Measurements from ENCODE around the gene NGB. TPM values are rescaled to one million over a fixed set of nuclear protein-coding genes. Genes with fewer than 3 reads are reported as not detected.
"Not testable (repeated sequence)": the region's sequence is repeated elsewhere in the genome, so short reads cannot be mapped to it uniquely, and the experiment has no call there.

Gene NGB
- total RNA-seq, 1 experiment from 2014 or later = 0.07 TPM

DNA sequence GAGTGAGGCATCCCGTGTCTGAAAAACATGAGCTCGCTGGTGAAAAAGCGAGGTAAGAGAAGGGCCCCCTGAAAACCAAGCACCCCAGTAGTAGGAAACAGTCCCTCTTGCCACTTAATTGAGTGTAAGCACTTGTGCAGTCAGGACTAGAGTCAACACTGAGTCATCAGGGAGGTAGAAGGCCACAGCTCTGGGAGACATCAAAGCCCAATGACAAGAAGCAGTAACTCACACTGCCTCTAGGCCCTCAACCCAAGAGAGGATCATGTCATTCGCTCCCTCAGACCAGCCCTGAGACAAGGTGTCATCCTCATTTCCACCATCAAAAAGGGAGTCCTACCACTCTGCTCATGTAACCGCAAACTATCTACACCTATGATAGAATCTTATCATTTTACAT, 31.9 kb upstream of the NGB start:
- peak; percentile 67 for DNase-seq (ENCODE audit: low read depth)
- in situ Hi-C loops (cut with HindIII; ENCODE audit: low pct_unique_long_range_greater_than_20kb, low sequenced_read_pairs) = no loop called here

DNA sequence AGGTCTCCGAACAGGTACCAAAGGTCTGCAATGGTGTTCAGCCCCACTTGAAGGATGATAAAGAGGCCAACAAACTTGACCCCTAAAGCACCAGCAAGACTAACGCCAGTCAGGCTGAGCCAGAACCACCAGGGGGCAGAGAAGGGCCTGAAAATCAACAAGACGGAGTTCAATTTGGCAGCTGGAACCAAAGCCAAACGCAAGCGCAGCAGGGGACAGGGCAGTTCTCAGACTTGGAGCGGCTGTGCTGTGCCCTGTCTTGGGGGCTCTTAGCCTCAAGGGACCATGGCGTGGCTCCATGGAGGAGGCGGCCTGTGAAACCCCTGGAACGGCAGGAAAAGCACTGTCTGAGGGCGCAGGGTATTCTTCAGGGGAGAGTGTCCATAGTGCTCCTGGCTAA, 30.1 kb upstream of the NGB start:
- in situ Hi-C loops (cut with HindIII; ENCODE audit: low pct_unique_long_range_greater_than_20kb, low sequenced_read_pairs) = no loop called here
- DNase-seq (ENCODE audit: low read depth) = peak; percentile 64

DNA sequence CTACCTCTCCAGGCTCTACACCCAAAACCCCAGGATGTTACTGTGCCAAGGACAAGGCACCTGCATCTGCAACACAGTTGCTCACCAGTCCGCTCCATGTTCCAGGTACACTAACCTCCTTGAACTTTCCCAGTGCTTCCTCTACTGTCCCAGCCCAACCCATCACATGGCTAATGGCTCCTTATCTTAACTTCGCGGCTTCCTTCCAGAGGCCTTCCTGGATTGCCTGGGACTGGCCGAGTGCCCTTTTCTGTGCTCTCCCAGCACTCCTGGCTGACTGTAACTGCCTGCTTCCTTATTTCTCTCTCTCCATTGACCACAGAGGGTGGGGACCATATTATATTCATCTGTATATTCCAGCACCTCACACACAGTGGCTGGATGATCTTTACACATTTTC, 28.8 kb upstream of the NGB start:
- in situ Hi-C loops (cut with HindIII; ENCODE audit: low pct_unique_long_range_greater_than_20kb, low sequenced_read_pairs) = no loop called here
- DNase-seq (ENCODE audit: low read depth) = no peak

DNA sequence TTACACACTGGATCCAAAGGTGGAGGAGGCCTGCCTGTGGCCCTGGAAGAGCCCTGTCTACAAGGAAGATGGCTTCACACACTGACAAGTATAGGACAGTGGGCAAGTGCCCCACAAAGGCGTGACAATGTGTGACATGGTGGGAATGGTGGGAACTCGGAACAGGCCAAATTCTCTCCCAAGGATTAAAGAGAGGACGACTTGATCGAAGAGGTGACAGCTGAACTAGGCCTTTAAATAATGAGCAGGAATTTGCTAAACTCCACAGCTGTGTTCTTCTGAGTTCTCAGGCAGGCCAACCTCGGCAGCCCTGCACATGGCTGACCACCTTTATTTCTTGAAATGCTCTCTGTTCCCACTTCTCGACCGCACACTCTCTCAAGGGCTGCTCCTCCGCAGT, 25.9 kb upstream of the NGB start:
- in situ Hi-C loops (cut with HindIII; ENCODE audit: low pct_unique_long_range_greater_than_20kb, low sequenced_read_pairs) = no loop called here
- no peak for DNase-seq (ENCODE audit: low read depth)

DNA sequence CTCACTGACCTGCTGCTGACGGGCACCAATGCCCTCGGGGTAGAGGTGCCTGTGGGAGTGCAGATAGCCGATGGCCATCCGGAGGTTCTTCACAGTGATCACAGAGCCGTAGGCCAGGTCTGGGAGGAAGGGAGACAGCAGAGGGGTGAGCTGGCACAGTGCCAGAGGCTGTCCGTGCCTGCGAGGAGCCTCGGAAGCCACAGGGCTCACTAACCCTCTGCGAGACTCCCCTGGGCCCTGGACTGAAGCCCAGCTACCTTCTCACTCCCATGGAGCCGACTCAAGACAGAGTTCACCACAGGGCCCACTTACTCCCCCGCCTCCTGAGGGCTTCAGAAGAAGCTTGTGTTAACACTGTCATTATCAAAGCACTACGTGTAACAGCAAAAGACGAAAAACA, 25.1 kb upstream of the NGB start:
- no peak for DNase-seq (ENCODE audit: low read depth)
- in situ Hi-C loops (cut with HindIII; ENCODE audit: low pct_unique_long_range_greater_than_20kb, low sequenced_read_pairs) = no loop called here

DNA sequence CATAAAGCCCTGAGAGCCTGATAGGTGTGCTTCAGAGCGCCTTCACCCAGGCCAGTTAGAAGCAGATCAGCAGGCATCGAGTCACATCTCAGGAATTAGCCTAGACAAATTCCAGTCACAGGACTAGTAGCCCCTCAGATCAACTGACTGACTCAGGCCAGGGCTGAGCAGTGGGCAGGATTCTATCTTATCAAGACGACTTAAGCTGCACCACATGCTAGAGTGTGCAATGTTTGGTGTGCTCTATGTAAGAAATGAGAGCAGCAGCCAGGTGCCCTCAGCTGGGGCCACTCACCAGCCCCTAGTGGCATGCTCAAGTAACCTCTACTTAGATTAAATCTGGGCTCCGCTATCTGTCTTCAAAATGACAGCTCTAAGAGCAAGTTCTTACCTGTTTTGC, 19.7 kb upstream of the NGB start:
- in situ Hi-C loops (cut with HindIII; ENCODE audit: low pct_unique_long_range_greater_than_20kb, low sequenced_read_pairs) = no loop called here
- DNase-seq (ENCODE audit: low read depth) = no peak

DNA sequence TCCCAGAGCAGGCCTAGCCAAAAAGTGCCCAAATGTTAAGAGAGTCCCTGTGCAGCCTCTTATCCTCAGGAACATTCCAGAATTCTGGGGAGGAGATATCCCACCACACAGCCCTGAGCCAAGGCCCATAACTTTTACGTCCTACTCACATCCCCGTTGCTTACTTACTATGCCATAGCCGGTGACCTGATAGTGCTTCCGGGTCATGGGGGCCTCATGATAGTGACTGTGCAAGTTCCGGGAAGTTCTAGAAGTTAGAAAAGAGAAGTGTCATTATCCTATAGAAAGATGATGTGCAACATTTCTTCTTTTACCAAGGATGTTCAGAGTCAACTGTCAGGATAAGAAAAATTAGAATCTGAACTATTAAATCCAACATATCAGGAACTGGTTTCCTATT, 15.6 kb upstream of the NGB start:
- in situ Hi-C loops (cut with HindIII; ENCODE audit: low pct_unique_long_range_greater_than_20kb, low sequenced_read_pairs) = no loop called here
- no peak for DNase-seq (ENCODE audit: low read depth)

DNA sequence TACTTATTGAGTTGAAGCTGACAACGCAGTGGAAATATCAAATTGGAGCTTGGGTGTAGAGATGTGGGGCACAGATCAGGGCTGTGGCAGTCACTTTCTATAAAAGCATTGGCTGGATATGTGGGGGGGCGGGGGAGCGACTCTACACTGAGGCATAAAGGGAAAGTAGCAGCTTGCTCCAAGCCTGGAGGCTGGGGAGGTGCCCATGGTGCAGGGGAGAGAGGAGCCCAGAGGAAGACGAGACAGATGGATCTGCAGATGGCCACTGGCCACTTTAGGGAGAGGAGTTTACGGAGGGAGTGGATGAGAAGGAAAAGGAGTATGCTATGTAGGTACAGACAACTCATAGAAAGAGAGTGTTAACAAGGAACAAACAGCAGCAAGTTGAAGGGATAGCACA, 13.5 kb upstream of the NGB start:
- in situ Hi-C loops (cut with HindIII; ENCODE audit: low pct_unique_long_range_greater_than_20kb, low sequenced_read_pairs) = no loop called here
- DNase-seq (ENCODE audit: low read depth) = no peak

DNA sequence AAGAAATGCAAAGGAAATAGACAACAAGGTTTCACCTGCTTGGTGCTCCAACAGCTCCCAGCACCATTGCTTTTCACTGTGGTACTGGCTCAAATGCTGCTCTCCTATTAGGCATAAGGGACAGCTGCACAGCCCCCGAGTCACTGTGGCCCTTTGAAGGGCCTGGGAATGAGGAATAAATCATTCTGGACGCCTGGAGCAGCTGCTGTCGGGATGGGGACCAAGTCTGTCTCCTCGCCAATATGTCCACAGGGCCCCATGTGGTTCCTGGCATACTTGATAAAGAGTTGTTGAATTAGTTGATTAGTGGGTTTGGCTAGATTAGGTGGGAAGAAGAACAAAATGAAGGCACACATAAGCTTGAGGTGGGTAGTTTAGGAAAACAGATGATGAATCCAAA, 13.1 kb upstream of the NGB start:
- in situ Hi-C loops (cut with HindIII; ENCODE audit: low pct_unique_long_range_greater_than_20kb, low sequenced_read_pairs) = no loop called here
- DNase-seq (ENCODE audit: low read depth) = no peak

DNA sequence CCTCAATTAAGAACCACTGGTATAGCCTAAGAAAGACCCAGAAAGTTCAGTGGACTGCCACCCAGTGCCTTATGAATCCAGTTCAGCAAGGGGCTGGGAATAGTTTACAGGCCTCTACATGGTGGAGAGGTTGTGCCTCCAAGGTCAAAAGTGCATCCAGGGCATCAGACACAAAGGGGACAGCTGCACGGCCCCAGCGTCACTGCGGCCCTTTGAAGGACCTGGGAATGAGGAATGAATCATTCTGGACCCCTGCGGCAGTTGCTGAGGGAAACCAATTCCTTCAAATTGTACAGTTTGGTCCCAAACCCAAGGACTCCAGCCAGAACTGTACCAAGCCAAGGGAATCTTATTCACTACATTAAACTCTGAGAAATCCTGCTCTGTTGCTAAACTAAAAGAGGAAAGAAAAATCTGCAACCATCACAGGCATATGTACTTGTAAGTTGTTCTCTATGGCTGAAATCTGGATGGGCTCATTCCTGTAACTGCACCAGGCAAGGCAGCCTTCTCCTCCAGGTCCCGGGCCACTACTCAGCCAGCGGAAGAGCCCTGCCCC, 10.9 kb upstream of the NGB start:
- no peak for DNase-seq (ENCODE audit: low read depth)
- in situ Hi-C loops (cut with HindIII; ENCODE audit: low pct_unique_long_range_greater_than_20kb, low sequenced_read_pairs) = no loop called here

DNA sequence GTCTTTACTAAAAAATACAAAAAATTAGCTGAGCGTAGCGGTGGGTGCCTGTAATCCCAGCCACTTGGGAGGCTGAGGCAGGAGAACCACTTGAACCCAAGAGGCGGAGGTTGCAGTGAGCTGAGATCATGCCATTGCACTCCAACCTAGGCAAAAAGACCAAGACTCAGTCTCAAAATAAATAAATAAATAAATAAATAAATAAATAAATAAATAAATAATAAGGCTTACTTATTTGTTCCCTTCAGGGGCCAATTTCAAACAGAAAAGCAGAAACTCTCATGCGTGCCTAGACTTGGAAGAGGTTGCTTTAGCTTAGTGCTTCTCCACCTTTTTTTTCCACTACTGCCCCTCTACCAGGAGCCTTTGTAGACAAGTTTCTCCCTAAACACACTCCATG, 9.9 kb upstream of the NGB start:
- DNase-seq (ENCODE audit: low read depth); in situ Hi-C loops (cut with HindIII; ENCODE audit: low pct_unique_long_range_greater_than_20kb, low sequenced_read_pairs): not testable (repeated sequence)

DNA sequence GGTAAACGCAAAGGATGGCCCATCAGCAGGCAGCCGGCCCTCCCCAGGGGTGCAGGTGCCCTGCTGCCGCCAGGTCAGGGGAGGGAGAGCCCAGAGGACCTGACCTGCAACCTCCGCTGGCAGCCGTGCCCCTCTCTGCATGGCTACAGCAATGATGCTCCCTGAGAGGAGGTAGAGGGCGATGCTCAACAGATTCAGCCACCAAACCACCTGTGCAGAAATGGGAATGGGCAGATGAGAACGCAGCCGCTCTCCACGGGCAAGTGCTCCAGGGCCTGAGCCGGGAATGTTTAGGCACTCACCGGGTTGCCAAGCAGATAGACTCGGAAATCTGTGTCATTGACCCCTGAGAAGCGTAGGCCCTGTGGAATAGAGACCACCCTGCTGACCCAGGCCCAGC, 8.7 kb upstream of the NGB start:
- DNase-seq (ENCODE audit: low read depth) = no peak
- in situ Hi-C loops (cut with HindIII; ENCODE audit: low pct_unique_long_range_greater_than_20kb, low sequenced_read_pairs) = no loop called here

DNA sequence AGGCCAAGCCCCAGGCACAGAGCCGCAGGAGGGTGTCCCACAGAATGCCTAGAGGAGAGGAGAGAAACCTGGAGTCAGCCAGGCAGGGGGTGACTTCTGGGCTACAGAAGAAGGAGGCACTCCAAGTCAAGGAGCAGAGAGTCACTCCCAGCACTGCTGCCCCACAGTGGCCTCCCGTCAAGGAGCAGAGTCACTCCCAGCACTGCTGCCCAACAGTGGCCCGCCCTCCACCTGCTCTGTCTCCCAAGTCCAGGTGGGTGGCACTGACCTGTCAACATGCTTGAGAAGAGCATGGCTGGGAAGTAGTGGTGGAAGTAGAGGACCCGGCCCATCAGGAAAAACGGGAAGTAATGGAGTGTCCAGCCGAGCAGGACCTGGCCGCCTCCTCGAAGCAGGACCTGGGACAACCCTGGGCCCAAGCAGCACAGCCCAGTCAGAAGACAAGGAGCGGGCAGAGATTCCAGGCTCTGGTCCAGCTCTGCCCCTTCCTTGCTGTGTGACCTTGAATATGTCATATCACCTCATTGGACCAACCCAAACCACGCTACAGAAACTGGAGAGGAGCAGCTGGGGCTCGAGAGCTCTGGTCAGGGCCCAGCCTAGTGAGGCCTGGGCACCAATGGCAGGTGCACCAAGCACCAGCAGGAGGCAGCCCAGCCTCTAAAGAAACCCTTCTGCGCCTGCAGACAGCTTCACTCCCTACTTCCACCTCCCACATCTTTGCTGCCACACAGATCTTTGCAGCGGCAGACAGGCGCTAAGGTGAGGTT, 7.6 kb upstream of the NGB start:
- no peak for DNase-seq (ENCODE audit: low read depth)
- in situ Hi-C loops (cut with HindIII; ENCODE audit: low pct_unique_long_range_greater_than_20kb, low sequenced_read_pairs) = no loop called here

DNA sequence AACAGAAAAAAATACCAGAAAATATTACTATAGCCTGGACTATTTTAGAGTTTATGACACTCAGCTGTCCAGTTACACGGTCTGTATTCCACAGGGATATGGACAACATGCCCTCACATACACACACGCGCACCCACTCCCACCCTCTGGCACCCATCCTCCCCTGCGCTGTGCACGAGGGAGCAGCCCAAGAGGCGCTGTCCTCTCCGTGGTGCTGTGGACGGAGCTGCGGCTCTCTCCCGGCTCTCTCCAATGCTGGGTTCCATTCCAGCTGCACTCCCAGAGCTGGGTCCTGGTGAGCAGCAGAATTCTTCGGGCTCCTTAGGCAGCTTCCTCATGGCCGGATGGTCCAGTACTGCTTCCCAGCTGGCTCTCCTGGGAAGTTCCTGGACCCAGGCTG, 6.0 kb upstream of the NGB start:
- in situ Hi-C loops (cut with HindIII; ENCODE audit: low pct_unique_long_range_greater_than_20kb, low sequenced_read_pairs) = no loop called here
- DNase-seq (ENCODE audit: low read depth) = no peak

DNA sequence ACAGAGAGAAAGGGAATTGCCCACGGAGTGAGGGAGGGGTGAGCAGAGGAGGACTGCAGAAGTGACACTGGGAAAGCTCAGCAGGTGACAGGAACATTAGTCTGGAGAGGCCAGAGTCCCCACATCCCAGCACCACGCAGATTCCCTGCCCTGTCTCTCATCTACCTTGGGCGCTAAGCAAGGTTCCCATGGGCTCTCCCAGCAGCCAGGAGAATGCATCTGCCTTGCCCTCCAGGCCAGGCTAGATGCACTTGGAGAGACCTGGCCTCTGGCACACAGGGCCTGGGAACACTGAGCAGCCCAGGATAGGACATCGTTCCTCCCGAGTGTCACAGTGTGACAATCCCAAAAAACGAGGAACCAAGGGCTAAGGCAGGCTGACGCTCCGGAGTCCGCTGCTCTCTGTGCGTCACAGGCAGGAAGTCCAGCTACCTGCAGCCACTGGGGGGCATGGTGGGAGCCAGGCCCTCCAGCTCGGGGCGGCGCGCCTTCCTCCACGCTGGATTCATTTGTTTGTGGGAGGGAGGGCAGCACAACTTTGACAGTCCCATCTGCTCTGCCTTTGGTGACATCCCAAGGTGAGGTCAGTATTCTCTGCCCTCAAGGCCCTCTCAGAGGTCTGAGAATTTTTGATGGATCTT, 5.4 kb upstream of the NGB start:
- no peak for DNase-seq (ENCODE audit: low read depth)
- in situ Hi-C loops (cut with HindIII; ENCODE audit: low pct_unique_long_range_greater_than_20kb, low sequenced_read_pairs) = no loop called here

DNA sequence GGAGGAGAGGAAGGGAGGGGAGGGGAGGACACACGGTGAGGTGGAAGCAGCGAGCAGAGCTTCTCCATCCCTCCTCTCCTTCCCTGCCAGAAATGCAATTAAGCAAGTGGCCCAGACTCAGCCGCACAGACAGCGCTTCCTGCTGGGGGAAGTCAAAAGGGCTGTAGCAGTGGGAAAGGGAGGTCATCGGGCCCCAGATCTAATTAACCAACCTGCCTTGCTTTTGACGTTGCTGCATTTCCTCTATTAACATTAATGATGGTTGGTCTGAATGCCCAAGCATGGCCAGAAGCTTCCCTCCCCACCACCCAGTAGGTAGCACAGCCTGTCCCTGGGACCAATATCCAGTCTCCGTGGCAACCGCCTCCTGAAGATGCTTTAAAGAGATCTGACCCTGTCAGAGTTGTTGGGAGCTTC, 4.6 kb upstream of the NGB start:
- no peak for DNase-seq (ENCODE audit: low read depth)
- in situ Hi-C loops (cut with HindIII; ENCODE audit: low pct_unique_long_range_greater_than_20kb, low sequenced_read_pairs) = no loop called here

DNA sequence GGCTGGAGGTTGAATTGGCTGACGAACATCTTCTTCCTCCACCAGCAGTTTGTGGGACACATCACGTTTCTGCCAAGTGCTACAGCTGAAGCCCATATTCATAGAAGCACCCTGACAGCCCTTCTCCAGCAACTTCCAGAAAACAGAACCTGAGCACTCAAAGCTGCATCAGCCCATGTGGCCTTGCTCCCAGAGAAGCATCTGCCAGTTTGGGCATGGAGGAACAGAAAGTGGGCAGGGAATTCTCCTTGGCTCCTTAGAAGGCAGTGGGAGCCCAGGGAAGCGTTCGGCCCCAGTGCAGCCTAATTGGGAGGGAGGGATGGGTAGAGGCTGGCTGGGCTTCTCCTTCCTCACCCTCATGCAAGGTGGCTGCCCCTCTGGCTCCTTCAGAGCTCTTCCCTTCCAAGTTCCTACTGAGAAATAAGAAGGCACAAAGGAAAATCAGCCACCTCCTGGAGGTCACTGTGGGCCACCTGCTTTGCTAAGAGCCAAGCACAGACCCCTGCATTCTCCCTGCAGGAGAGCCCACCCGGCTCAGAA, 4.1 kb upstream of the NGB start:
- no peak for DNase-seq (ENCODE audit: low read depth)
- in situ Hi-C loops (cut with HindIII; ENCODE audit: low pct_unique_long_range_greater_than_20kb, low sequenced_read_pairs) = no loop called here

DNA sequence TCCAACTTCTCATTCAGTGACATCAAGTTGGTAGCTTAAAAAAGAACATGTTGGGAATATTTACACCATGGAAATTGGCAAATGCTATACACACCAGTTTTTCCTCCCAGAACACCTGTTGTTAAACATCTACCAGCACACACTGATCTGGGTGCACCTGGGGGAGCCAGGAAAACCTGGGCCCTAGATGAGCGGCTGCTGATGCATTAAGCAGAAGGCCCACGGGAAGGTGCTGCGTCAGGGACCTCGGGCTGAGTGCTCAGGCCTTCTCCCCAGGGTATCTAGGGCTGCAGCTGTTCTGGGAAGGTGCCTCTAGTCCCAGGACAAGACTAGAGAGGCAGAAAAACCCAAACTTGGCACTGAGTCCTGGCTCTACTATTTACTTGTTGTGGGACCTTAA, 2.8 kb upstream of the NGB start:
- in situ Hi-C loops (cut with HindIII; ENCODE audit: low pct_unique_long_range_greater_than_20kb, low sequenced_read_pairs) = no loop called here
- no peak for DNase-seq (ENCODE audit: low read depth)

DNA sequence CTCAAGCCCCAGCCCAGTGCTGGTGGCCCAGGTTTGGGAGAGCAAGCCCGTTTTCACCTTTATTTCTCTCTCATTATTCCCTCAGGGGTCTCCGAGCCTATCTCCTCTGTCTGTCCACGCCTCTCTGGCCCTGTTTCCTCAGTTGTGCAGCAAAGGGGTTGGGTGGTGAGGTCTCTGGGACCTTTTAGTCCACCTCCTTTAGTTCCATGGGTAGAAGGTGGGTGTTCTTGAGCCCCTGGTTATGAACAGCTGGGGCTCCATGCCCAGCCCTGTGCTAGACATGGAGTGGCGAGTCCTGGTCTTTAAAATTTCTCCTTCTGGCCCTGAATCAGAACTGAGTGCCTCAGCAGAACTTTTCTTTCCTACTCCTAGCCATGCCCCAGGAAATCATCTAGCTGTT, 1.3 kb upstream of the NGB start:
- DNase-seq (ENCODE audit: low read depth) = no peak
- in situ Hi-C loops (cut with HindIII; ENCODE audit: low pct_unique_long_range_greater_than_20kb, low sequenced_read_pairs) = no loop called here
